Measurements from ENCODE around the gene PLAC8L1. TPM values are rescaled to one million over a fixed set of nuclear protein-coding genes. Genes with fewer than 3 reads are reported as not detected.

The PLAC8L1 gene
- total RNA-seq, 1 experiment from 2014 or later, result 0.49 TPM

DNA sequence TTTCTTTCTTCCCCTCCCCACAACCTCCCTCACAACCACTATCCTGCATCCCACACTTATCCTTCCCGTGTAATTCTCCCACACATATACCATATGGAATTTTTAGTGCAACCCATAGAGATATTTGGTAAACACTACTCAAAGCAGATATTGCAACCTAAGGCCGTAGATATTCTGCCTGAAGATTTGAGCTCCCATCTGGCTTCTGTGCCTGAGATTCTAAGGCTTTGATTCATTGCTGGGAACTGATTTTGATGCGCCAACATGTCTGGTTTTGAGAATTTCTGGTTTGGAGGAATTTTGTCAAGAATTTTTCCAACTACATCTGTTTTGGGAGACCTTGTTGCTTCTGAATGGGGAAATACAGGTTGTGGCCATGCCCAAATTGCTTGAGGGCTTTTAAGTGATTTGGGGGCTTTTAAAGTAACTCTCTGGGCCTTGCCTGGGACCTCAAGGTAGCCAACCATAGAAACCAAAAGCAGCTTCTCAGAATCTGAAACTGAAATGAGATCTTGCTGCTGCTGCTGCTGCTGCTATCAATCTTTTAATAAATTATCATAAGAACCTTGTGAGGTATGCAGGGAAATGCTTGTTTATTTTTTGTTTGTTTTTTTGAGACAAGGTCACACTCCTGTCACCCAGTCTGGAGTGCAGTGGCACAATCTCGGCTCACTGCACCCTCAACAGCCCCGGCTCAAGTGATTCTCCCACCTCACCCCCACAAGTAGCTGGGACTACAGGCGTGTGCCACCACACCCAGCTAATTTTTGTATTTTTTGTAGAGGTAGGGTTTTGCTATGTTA is 36.2 kb downstream of the PLAC8L1 start:
- DNase-seq (ENCODE audit: low read depth, low spot score) (no peak), ATAC-seq (no peak)
- TF ChIP-seq POLR2AphosphoS5 (IDR thresholded peaks at IDR 0.05; ENCODE audit: low read depth, low read length), result no peak
- TF ChIP-seq TCF7L2 (IDR thresholded peaks at IDR 0.05; ENCODE audit: low read depth, low read length), result no peak
- no peak for TF ChIP-seq SIN3A (IDR thresholded peaks at IDR 0.05; ENCODE audit: borderline replicate concordance, insufficient read depth, low read depth, low read length)
- TF ChIP-seq, protein P1, sequence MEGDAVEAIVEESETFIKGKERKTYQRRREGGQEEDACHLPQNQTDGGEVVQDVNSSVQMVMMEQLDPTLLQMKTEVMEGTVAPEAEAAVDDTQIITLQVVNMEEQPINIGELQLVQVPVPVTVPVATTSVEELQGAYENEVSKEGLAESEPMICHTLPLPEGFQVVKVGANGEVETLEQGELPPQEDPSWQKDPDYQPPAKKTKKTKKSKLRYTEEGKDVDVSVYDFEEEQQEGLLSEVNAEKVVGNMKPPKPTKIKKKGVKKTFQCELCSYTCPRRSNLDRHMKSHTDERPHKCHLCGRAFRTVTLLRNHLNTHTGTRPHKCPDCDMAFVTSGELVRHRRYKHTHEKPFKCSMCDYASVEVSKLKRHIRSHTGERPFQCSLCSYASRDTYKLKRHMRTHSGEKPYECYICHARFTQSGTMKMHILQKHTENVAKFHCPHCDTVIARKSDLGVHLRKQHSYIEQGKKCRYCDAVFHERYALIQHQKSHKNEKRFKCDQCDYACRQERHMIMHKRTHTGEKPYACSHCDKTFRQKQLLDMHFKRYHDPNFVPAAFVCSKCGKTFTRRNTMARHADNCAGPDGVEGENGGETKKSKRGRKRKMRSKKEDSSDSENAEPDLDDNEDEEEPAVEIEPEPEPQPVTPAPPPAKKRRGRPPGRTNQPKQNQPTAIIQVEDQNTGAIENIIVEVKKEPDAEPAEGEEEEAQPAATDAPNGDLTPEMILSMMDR (IDR thresholded peaks at IDR 0.05), result no peak
- TF ChIP-seq, protein P2, sequence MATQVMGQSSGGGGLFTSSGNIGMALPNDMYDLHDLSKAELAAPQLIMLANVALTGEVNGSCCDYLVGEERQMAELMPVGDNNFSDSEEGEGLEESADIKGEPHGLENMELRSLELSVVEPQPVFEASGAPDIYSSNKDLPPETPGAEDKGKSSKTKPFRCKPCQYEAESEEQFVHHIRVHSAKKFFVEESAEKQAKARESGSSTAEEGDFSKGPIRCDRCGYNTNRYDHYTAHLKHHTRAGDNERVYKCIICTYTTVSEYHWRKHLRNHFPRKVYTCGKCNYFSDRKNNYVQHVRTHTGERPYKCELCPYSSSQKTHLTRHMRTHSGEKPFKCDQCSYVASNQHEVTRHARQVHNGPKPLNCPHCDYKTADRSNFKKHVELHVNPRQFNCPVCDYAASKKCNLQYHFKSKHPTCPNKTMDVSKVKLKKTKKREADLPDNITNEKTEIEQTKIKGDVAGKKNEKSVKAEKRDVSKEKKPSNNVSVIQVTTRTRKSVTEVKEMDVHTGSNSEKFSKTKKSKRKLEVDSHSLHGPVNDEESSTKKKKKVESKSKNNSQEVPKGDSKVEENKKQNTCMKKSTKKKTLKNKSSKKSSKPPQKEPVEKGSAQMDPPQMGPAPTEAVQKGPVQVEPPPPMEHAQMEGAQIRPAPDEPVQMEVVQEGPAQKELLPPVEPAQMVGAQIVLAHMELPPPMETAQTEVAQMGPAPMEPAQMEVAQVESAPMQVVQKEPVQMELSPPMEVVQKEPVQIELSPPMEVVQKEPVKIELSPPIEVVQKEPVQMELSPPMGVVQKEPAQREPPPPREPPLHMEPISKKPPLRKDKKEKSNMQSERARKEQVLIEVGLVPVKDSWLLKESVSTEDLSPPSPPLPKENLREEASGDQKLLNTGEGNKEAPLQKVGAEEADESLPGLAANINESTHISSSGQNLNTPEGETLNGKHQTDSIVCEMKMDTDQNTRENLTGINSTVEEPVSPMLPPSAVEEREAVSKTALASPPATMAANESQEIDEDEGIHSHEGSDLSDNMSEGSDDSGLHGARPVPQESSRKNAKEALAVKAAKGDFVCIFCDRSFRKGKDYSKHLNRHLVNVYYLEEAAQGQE (IDR thresholded peaks at IDR 0.05; ENCODE audit: insufficient read depth in 1 of 2, low read depth in 2 of 2, low read length in 1 of 2), result no peak
- Histone ChIP-seq H3K4me3 (ENCODE audit: low read depth in 2 of 2, low read length in 2 of 2) (no peak overlapping the region), H3K27me3 (ENCODE audit: control insufficient read depth, insufficient read depth, low read length) (no peaks in the 10 kb centered on the region), H3K9me3 (ENCODE audit: control insufficient read depth, insufficient read depth, low read depth, low read length) (no peaks in the 10 kb centered on the region), H3K36me3 (ENCODE audit: control insufficient read depth, insufficient read depth, low read length) (no peaks in the 10 kb centered on the region), H3K4me1 (ENCODE audit: control insufficient read depth, insufficient read depth, low read length) (no peaks in the 10 kb centered on the region), H3K27ac (ENCODE audit: low read length) (no peak overlapping the region)
- ChIA-PET POLR2A (no interaction called here), CTCF (no interaction called here)
- in situ Hi-C loops (cut with HindIII; ENCODE audit: low pct_unique_long_range_greater_than_20kb, low sequenced_read_pairs) (no loop called here), intact Hi-C loops (cut with micrococcal nuclease; ENCODE audit: unreplicated experiment) (no loop called here)
- no TSS peak for BruUV-seq (replicated peaks)

DNA sequence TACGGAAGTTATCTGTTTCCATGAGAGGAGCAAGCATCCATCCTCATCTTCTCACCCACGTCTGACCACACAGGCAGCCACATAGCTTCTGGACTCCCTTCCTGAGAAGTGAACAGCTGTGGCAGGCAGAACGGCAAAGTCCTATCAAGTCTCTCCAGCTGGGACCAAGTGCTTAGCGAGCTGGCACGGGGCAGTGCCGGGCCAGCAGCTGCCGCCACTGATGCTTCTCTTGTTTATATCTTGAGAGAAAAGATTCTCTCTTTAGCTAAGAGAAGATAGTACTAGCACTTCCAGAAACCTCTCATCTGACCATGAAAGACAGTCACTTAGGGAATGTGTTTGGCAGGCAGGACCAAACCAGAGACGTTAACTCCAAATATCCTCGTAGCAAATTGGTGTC is 37.2 kb downstream of the PLAC8L1 start:
- Histone ChIP-seq H3K27me3 (ENCODE audit: control insufficient read depth, insufficient read depth, low read length) (no peaks in the 10 kb centered on the region), H3K9me3 (ENCODE audit: control insufficient read depth, insufficient read depth, low read depth, low read length) (no peaks in the 10 kb centered on the region), H3K4me3 (ENCODE audit: low read depth in 2 of 2, low read length in 2 of 2) (no peak overlapping the region), H3K4me1 (ENCODE audit: control insufficient read depth, insufficient read depth, low read length) (no peaks in the 10 kb centered on the region), H3K36me3 (ENCODE audit: control insufficient read depth, insufficient read depth, low read length) (no peaks in the 10 kb centered on the region), H3K27ac (ENCODE audit: low read length) (no peak overlapping the region)
- ATAC-seq, result no peak
- in situ Hi-C loops (cut with HindIII; ENCODE audit: low pct_unique_long_range_greater_than_20kb, low sequenced_read_pairs) (no loop called here), intact Hi-C loops (cut with micrococcal nuclease; ENCODE audit: unreplicated experiment) (no loop called here)
- POLR2A ChIA-PET, result no interaction called here
- BruUV-seq (replicated peaks), result no TSS peak
- DNase-seq (ENCODE audit: low read depth, low spot score), result no peak
- CTCF ChIA-PET, result interaction anchor here (0.6 kb wide), 1 partner anchor 162 kb away, joined by 4 read pairs; no protein-coding TSS in a partner anchor
- no peak for TF ChIP-seq SIN3A (IDR thresholded peaks at IDR 0.05; ENCODE audit: borderline replicate concordance, insufficient read depth, low read depth, low read length)
- TF ChIP-seq, protein P1 (IDR thresholded peaks at IDR 0.05), result no peak
- TF ChIP-seq, protein P2 (IDR thresholded peaks at IDR 0.05; ENCODE audit: insufficient read depth in 1 of 2, low read depth in 2 of 2, low read length in 1 of 2), result no peak
- TF ChIP-seq TCF7L2 (IDR thresholded peaks at IDR 0.05; ENCODE audit: low read depth, low read length), result no peak
- TF ChIP-seq POLR2AphosphoS5 (IDR thresholded peaks at IDR 0.05; ENCODE audit: low read depth, low read length), result no peak

Measured in Panc1 (cell line).